HK-2 (cell line): ENCODE measurements around the gene HOXB9.
A peak's percentile ranks its signal among the peaks of the same experiment; 100 is the strongest.

Experiments used
- DNase-seq: peaks from one replicate; pipeline ENCODE4 v3.0.0-alpha.2; 2018; ENCODE audit not compliant: unreplicated experiment

Gene HOXB9

DNA sequence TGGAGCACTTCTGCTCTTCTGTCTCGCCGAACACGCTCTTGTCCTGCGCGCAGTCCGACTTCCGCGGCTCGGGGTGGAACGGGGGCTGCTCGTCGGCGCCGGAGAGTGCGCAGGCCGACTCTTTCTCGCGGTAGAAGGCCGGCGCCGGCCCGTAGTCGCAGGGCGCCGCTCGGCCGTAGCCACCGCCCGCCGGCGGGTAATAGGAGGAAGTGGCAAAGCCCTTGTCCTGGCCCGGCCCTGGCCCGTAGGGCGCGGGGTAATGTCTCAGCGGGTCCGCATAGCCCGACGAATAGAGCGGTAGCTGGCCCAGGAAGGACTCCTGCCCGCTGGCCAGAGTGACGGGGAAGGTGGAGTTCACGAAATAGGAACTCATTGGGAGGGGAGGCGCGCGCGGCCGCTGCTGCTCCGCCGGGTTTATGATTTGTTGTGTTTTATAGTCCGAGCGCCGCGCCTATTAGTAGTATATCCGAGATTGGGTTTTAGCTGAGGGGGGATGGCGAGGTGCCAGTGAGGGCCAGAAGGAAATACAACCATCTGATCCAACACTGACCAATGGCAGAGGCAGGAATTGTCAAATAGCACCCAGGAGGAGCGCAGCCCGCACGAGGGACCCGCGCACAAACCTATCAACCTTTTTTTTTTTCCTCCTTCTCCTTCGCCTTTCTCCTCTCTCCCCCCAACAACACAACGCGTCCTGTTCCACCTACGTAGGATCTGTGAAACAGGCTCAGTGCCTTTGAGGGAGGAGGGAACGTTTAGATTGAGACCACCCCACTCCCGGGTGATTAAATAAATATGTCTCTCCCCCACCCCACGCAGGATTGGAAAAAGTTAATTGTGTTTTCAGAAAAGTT lies 28.2 kb downstream of the HOXB9 start:
- DNase-seq: peak; percentile 57

DNA sequence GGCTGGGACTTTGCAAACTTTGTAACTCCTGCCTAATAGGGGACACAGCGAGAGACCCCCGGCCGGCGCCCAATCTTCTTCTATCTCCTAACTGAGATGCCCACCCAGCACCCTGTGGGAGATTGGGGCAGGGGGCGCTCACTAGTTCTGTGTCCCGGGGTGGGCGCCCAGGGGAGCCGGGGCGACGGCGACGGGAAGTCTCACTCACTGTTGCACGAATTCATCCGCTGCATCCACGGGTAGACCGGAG lies 28.7 kb downstream of the HOXB9 start:
- DNase-seq: no peak

DNA sequence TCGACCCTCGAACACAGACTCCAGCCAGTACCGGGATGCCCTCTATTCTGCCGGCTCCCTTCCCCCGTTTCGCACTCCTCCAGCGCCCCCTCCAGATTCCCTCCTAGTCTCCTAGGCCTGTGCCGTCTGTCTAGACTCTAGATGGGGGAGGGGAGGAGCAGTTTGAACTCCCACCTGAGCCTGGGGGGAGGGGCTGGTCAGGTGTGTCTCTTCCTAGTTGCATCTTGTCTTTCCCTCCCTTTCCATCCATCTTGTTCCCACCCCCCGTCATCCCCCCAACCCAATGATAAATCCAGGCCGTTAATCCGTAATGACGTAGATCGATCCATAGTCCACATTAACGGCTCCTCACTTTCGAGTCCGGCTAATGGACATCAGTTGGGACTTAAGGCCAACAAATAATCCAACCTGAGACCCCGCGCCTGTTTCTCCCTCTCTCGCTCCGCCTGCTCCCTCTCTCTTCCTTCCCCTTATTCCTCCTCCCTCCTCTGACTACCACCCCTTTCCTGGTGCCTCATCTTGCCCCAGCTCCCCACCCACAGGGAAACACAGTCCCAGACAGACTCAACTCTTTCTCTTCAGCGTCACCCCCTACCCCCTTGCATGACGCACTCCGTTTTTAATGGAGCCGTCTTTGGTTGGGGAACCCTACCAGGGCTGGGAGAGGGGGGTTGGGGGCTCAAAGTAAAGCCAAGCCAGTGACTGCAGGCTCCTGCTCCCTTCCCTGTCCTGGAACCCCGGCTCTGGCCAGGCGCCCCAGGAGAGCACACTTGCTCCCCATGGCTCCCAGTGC lies 29.2 kb downstream of the HOXB9 start:
- DNase-seq: no peak

DNA sequence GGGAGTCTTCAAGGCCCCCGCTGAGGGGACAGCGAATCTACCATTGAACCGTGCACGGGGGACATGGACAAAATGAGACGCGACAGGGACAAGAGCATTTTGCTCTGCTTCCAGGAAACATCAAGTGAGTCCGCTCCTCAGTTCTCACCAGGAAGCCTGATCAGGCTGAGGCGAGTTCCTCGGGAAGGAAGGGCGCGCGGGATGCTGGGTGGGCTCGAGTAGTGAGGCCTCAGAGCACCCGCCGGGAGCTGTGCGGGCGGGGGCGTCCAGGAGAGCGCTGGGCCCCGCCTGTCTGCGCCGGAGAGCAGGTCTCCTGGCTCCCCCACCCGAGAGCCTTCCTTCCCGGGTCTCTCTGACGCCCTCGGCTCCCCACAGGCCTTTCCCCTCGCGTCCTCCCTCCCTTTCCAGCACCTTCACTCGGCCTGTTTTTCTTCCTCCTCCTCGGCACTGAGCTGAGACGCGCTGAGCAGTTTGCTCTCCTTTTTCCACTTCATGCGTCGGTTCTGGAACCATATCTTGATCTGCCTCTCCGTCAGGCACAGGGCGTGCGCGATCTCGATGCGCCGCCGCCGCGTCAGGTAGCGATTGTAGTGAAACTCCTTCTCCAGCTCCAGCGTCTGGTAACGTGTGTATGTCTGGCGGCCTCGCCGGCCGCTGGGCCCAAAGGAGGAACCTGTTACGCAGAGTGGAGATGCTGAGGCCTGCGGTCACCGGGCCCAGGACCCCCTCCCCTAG lies 30.0 kb downstream of the HOXB9 start:
- no peak for DNase-seq

DNA sequence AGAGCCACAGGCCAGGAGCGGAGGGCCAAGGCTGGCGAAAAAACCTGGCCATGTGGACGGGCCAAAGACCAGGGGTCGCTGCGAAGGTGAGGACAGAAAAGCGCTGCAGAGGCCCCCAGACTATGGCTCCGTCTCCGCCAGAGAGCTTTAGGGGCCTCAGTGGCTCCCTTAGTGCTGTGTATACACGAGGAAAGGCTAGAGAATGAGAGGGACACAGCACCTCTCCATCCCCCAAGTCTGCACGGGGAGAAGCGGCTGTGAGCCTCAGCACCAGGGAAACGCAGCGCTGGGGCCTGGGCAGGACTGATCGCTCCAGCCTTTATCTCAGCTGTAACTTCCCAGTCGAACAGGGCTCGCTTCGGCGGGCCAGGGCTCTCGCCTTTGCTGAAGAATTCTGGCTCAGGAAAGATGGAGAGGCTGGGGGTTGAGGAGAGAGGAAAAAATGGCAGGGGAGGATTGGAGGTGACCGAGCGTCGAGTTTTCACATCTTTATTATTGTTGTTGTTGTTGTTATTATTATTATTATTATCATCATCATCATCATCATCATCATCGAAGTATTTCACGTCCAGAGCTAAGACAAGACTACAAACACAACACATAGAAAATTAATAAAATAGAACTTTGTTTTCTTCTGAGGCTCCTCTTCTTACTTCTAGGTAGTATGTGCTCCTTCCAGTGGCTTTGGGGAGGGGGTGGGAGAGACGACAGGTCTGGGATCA lies 30.7 kb downstream of the HOXB9 start:
- DNase-seq: no peak

DNA sequence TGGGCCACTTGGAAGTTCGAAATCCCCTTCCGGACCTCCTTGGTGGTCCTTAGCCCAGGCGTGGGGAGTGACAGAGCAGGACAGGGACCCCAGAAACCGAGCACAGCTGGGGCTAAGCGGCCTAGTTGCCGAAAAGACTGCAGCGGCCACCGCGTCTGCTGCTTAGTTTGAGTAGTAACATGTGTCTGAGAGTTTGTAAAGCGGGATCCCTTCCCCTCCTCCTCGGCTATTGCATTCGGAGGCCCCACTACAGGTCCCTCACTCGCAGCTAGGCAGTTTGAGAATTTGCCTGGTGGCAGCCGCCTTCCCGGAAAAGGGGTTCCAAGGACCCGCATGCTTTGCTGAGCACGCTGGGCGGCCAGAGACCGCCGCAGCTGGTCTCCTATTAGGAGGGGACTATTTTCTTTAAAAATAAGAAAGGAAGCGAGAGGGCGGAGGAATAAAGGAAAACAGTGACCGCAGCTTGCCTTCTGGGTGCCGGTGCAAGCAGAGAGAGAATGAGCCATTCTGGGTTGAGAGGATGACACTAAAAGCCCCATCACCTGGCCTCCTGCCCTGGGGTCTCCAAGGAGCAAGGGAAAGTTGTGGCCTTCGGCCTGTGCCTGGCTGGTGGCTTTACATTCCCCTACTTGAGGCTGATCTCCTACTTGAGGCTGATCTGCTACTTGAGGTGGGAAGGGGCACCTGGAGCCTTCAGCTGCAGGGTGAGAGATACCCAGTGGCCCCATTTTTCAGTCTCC lies 31.4 kb downstream of the HOXB9 start:
- no peak for DNase-seq

DNA sequence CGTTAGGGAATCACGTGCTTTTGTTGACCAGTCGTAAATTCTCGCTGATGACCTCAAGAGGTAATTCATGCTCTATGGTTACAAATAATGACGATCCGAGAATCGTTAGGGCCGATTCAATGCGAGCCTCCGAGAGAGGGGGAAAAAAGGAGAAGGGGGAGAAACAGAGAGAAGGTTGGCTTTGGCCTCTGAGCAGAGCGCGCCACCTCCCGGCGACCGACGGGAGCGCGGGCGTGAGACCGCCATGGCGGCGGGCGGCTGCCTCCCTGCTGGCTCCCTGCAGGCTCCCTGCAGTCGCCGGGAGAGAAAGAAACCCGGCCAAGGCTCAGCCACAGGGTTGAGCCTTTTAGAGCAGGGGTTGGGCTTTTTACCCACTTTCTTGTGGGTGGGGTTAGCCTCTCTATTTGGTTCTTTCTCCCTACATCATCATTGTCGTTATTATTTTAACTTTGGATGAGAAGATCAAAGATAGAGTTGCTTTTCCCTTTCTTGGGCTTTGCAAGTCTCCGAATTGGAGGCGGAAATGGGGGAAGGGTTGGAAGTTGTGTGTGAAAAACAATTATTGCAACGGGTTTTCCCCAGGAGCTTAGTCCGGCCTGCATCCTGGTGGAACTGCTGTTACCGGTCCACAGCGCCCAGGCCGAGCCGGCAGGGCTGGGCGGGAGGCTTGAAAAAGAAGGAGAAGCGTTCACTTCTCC lies 32.2 kb downstream of the HOXB9 start:
- DNase-seq: peak; percentile 70

DNA sequence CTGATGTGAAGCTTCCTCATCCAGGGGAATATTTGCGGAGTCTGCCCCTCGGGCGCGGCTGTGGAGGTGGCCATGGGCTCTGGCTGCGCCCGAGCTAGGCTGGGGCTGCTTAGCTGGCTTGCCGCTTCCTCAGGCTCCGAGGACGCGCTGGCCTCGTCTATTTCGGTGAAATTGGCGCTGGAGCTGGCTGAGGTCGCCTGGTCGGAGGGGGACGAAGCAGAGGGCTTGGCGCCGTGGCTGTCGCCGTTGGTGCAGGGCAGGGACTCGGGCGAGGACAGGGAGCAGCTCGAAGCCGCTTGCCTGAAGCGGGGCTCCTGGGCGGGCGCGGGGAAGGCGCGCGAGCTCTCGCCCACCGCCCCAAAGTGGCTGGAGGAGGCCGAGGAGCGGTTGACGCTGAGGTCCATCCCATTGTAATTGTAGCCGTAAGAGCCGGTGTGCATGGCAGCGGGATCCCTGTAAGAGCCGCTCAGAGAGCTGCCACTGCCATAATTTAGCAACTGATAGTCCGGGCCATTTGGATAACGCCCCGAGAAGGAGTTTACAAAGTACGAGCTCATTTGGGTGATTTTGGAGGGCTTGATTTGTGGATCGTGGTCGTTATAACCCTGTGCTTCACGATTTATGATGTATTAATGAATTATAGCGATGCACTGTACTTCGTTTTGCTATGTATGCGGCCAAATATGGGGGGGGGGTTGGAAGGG lies 32.9 kb downstream of the HOXB9 start, which contains the start of gene HOXB5:
HOXB5 (minus strand) TSS at position 654 of the 704 bp plus-strand sequence; CDS start at position 557, 97 bp downstream.
- no peak for DNase-seq

DNA sequence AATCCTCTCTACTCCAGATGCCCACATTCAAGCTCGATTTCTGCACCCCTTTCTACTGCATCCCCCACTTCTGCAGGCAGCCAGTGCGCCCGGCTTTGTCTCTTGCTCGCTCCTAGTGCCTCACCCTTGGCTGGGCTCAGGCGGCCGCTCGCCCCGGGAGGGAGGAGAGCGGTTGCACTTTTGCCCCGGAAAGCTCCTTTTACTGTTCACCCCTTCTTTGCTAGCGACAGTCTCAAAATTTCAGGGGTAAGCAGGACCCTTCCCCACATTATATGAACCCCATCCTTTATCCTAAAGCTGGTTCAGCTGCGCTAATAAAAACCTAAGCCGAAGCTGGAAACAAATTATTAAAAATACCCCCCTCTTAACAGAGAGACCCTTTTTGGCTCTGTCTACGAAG lies 33.6 kb downstream of the HOXB9 start:
- no peak for DNase-seq

DNA sequence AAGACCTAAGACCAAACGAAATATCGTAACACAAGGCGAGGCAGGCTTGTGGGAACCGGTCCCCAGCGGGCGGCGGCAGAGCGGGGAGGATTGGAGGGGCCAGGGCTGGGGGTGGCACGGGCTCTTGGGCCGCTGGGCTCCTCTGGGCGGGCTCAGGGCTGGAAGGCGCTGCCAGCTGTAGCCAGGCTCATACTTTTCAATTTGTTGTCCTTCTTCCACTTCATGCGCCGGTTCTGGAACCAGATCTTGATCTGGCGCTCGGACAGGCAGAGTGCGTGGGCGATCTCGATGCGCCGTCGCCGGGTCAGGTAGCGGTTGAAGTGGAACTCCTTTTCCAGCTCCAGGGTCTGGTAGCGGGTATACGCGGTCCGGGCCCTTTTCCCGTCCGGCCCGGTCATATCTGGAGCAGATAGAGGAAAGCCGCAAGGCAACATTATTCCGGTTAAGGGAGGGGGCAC lies 34.1 kb downstream of the HOXB9 start:
- no peak for DNase-seq

DNA sequence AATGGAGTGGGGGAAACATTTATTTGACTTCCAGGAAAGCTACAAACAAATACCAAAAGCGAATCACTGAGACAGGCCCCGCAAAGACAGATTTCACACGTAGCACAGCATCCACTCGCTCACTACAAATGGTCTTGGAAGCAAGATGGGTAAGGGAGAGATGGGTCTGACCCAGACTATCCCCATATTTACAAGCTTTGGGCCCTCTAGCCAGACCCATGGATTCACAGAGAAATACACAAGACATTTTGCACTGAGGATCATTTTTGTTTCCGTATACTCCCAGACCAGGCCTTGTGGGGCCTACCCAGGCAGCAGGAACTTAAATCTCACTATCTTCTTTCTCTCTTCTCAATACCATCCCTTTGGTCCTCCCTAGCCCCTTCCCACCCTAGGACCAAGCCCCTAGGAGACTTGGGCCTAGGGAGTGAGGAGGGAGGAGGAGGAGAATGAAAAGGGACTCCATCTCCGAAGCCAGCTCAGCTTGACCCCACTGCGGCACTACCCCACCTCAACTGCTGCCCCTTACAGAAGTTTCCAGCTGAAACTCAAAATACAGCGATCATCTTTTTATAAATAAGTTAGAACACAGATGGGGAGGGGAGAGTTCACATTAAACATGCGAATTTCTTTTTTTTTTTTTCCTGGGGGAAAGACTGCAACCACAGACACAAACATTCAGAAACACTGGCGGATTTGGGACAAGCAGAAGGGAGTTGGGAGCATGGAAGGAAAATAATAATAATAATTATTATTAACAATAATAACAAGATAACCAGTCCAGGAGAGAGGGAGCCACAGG lies 34.7 kb downstream of the HOXB9 start:
- no peak for DNase-seq

DNA sequence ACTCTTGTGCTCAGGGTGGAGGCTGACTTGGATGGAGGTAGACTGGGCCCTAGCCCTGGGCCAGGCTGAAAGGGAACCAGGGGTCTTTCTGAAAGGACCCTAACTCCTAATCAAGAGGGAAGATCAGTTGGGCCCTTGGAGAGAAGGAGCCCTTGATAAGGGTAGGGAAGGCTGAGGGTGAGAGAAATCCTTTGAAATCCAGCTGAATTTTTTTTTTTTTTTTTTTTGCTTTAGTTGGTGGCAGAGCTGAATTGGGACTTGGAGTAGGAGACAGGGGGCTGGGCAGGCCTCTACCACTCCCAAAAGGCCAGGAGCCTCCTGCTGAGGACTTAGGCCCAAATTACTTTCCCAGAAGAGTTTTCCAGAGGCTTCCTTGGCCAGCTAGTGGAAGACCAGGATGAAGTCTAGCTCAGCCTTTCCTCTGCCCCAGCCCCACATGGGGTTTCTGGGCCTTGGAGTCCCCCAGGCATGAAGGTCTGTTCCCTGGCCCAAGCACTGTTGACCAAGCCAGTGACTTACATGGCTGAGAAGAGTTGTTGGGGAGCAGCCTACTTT lies 35.5 kb downstream of the HOXB9 start:
- DNase-seq: no peak

DNA sequence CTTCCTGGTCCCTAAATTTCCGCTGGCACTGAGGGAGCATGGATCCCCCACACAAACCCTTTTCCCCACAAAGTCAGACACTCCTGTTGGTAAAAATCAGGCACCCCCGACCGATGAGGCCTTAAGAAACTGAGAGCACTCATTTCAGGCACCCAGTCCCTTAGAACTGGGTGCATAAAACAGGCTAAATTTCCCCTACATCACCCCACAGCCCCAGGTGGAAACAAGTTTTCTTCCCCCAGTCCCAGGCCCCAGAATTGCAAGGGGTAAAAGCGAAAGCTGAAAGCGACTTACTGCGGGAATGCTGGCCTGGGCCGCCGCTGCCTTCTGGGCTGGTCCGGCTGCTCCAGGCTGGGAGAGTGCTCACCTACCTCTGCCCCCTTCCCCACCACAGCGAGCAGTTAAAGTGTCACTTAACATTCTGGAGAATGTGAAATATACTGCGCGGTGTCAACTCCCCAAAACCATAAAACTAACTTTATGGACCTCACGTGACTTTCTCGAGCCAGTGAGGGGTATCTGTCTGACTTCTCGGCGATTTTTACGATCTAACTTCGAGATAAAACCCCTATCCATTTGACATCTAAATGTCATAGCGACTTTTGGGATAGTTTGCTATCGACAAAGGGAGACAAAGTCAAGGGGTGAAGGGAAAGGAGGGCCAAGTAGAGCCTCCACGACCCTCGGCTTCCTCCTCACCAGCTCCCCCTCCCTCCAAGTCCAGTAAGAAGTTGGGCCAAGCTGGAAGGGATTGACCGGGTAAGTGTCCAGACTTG lies 36.1 kb downstream of the HOXB9 start, which contains the start of gene HOXB3:
HOXB3 (minus strand) TSS at position 411 of the 776 bp plus-strand sequence. CDS start 37,767 bp downstream, outside the sequence.
- no peak for DNase-seq

DNA sequence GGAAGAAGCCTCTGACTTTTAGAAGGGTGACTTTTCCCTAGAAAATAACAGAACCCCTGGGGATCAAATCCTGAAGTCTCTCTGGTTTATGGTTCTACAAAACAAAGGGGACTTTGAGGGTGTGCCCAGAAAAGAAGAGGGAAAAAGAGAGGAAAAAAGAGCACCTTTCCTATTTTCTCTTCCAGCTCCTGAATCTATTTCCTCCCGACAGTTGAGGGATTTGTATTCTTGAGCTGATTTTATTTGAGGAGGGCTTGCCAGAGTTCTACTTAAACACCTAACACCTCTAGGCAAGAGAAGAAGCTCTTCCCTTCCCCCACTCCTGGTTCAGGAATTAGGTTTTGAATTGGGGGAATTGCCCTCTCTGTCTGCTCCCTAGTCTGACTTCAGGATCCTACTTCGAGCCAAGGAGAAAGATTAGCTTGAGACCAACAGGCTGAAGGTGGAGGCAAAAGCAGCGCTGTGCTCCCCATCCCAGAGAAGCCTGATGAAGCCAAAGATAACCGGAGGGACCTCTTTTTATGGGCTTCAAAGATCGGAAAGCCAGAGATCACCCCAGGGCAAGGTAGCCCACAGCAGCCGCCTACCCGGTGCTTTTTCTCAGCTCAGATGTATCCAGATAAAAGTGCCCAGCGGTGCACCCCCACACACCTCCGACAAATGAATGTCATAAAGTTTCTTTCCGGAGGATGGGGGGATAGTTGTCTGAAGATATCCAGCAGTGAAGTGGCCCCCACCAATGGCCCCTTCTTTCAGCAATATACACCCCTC lies 36.9 kb downstream of the HOXB9 start:
- no peak for DNase-seq

DNA sequence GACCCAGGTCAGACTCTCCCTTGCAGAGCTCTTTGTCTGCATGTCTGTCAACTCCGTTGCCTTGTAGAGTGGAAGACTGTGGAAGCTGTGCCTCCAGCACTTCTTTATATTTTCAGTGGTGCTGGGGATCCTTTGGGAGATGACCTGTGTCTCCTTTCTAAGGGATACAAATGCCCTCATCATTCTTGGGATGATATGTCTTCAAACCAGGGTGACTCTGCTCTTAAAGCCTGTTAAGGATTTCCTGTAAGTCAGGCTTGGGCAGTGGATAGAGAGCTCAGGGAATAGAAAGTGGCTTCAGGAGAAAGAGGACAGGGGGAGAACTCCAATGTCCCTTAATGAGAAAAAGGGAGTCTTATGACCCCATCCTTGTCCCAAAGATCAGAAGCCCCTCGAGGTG lies 37.6 kb downstream of the HOXB9 start:
- no peak for DNase-seq

DNA sequence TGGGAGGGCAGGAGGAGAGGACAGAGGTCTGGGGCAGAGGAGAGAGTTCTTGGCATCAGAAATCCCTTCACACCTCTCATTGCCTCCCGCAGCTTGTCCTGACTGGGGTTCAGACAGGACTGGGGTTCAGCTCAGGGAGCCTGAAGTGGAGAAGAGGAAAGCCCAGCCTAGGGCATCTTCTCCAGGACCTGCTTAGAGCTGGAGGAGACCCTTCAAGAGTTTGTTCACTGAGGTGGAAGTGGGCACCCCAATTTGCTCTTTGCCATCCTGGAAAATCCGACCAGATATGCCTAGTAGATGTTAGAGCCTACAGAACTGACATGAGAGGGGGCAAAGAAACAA lies 38.1 kb downstream of the HOXB9 start:
- DNase-seq: no peak
